OCI-LY1 (cell line): ENCODE results near the gene HECA.

Experiments
- H2AFZ ChIP-seq: fragments of 200-600 bp; sonication (generic), shearing (Covaris generic); 2 replicates; pipeline ENCODE4 v1.6.0; 2014; ENCODE audit warnings: antibody characterized with exemption, mild to moderate bottlenecking, low read length
- H3F3A ChIP-seq: fragments of 200-600 bp; sonication (generic), shearing (Covaris generic); 2 replicates; pipeline ENCODE4 v1.6.0; 2014; ENCODE audit warnings: mild to moderate bottlenecking, antibody characterized with exemption, low read length, moderate library complexity; ENCODE audit not compliant: insufficient read depth
- H3K27ac ChIP-seq: fragments of 200-600 bp; sonication (generic); 2 replicates; pipeline ENCODE4 v1.5.1; 2014; ENCODE audit warnings: low read length, mixed run types, mild to moderate bottlenecking, low read depth; ENCODE audit not compliant: poor library complexity, severe bottlenecking
- H3K27me3 ChIP-seq: fragments of 200-600 bp; sonication (generic); 2 replicates; pipeline ENCODE4 v1.6.0; 2014; ENCODE audit warnings: antibody characterized with exemption, mild to moderate bottlenecking, low read length, moderate library complexity; ENCODE audit not compliant: insufficient read depth
- H3K36me3 ChIP-seq: fragments of 200-600 bp; sonication (generic); 2 replicates; pipeline ENCODE4 v1.6.1; 2014; ENCODE audit warnings: mild to moderate bottlenecking, antibody characterized with exemption, low read length, moderate library complexity, mixed read lengths; ENCODE audit not compliant: insufficient read depth
- H3K4me1 ChIP-seq: fragments of 200-600 bp; sonication (generic); 2 replicates; pipeline ENCODE4 v1.5.1; 2014; ENCODE audit warnings: mild to moderate bottlenecking, low read length, moderate library complexity; ENCODE audit not compliant: insufficient read depth, severe bottlenecking
- H3K4me2 ChIP-seq: fragments of 200-600 bp; sonication (generic), shearing (Covaris generic); 2 replicates; pipeline ENCODE4 v1.6.1; 2014; ENCODE audit warnings: low read length
- H3K4me3 ChIP-seq: fragments of 200-600 bp; sonication (generic); 2 replicates; pipeline ENCODE4 v1.5.1; 2014; ENCODE audit warnings: low read length, low read depth, mild to moderate bottlenecking, mixed read lengths; ENCODE audit not compliant: poor library complexity, severe bottlenecking
- H3K79me2 ChIP-seq: fragments of 200-600 bp; shearing (Covaris generic); 2 replicates; pipeline ENCODE4 v1.6.1; 2016; ENCODE audit warnings: mixed run types, low read length, mixed read lengths; ENCODE audit not compliant: insufficient read depth
- H3K9ac ChIP-seq: fragments of 200-600 bp; sonication (generic), shearing (Covaris generic); 2 replicates; pipeline ENCODE4 v1.6.1; 2014; ENCODE audit warnings: mild to moderate bottlenecking, low read length, mixed read lengths
- H3K9me2 ChIP-seq: fragments of 200-600 bp; sonication (generic), shearing (Covaris generic); 2 replicates; pipeline ENCODE4 v1.6.1; 2014; ENCODE audit warnings: low read depth, mild to moderate bottlenecking, low read length, mixed read lengths
- H3K9me3 ChIP-seq: fragments of 200-600 bp; shearing (Covaris generic); 2 replicates; pipeline ENCODE4 v1.6.1; 2014; ENCODE audit warnings: low read length, mixed read lengths
- H4K20me1 ChIP-seq: fragments of 200-600 bp; sonication (generic), shearing (Covaris generic); 2 replicates; pipeline ENCODE4 v1.6.0; 2016; ENCODE audit warnings: mild to moderate bottlenecking, low read length; ENCODE audit not compliant: insufficient read depth
- EZH2 ChIP-seq: fragments of 200-600 bp; sonication (generic), shearing (Covaris generic); IDR thresholded peaks from 2 replicates; pipeline ENCODE4 v1.8.0; 2017; ENCODE audit warnings: borderline replicate concordance, mixed run types, mild to moderate bottlenecking, antibody characterized with exemption, low read length, moderate library complexity, mixed read lengths
- TF ChIP-seq, protein P1 (sequence below): fragments of 200-600 bp; sonication (generic), shearing (Covaris generic); IDR thresholded peaks from 2 replicates; pipeline ENCODE4 v1.5.1; 2017; ENCODE audit warnings: mild to moderate bottlenecking, antibody characterized with exemption, low read length, moderate library complexity, mixed read lengths

The HECA gene

GRCh38 chr6:139129284-139129683, 5.6 kb upstream of the HECA start:
- H3K4me3 ChIP-seq, result no peak overlapping the region
- no peak overlapping the region for H3K4me2 ChIP-seq
- H3K36me3 ChIP-seq, result no peaks in the 10 kb centered on the region
- H3K27me3 ChIP-seq, result no peaks in the 10 kb centered on the region
- no peaks in the 10 kb centered on the region for H3K9me3 ChIP-seq
- no peaks in the 10 kb centered on the region for H4K20me1 ChIP-seq
- H3K9ac ChIP-seq, result no peak overlapping the region
- TF ChIP-seq, protein P1, sequence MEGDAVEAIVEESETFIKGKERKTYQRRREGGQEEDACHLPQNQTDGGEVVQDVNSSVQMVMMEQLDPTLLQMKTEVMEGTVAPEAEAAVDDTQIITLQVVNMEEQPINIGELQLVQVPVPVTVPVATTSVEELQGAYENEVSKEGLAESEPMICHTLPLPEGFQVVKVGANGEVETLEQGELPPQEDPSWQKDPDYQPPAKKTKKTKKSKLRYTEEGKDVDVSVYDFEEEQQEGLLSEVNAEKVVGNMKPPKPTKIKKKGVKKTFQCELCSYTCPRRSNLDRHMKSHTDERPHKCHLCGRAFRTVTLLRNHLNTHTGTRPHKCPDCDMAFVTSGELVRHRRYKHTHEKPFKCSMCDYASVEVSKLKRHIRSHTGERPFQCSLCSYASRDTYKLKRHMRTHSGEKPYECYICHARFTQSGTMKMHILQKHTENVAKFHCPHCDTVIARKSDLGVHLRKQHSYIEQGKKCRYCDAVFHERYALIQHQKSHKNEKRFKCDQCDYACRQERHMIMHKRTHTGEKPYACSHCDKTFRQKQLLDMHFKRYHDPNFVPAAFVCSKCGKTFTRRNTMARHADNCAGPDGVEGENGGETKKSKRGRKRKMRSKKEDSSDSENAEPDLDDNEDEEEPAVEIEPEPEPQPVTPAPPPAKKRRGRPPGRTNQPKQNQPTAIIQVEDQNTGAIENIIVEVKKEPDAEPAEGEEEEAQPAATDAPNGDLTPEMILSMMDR, result no peak
- no peak for TF ChIP-seq EZH2
- no peak overlapping the region for H2AFZ ChIP-seq
- H3K4me1 ChIP-seq, result peaks cover 41% of the 10 kb centered on the region
- H3K9me2 ChIP-seq, result no peaks in the 10 kb centered on the region
- no peak overlapping the region for H3K27ac ChIP-seq
- no peaks in the 10 kb centered on the region for H3K79me2 ChIP-seq
- H3F3A ChIP-seq, result 0 out of 2 replicates have a peak, but pooled peaks cover 6% of the 10 kb centered on the region

GRCh38 chr6:139131736-139132280, 3.1 kb upstream of the HECA start:
- Histone ChIP-seq H3K4me1 (peaks cover 39% of the 10 kb centered on the region), H3K27ac (peak overlapping the region; percentile 20), H3F3A (0 out of 2 replicates have a peak, but pooled peaks cover 6% of the 10 kb centered on the region), H3K9ac (no peak overlapping the region), H2AFZ (peak overlapping the region; percentile 64; the same call in 1 of the 2 replicates), H3K27me3 (no peaks in the 10 kb centered on the region), H3K36me3 (no peaks in the 10 kb centered on the region), H3K79me2 (peaks cover 7% of the 10 kb centered on the region), H3K4me3 (no peak overlapping the region), H3K9me2 (no peaks in the 10 kb centered on the region), H4K20me1 (no peaks in the 10 kb centered on the region), H3K9me3 (no peaks in the 10 kb centered on the region), H3K4me2 (peak overlapping the region; percentile 32)
- TF ChIP-seq, protein P1, result no peak
- TF ChIP-seq EZH2, result no peak

DNA sequence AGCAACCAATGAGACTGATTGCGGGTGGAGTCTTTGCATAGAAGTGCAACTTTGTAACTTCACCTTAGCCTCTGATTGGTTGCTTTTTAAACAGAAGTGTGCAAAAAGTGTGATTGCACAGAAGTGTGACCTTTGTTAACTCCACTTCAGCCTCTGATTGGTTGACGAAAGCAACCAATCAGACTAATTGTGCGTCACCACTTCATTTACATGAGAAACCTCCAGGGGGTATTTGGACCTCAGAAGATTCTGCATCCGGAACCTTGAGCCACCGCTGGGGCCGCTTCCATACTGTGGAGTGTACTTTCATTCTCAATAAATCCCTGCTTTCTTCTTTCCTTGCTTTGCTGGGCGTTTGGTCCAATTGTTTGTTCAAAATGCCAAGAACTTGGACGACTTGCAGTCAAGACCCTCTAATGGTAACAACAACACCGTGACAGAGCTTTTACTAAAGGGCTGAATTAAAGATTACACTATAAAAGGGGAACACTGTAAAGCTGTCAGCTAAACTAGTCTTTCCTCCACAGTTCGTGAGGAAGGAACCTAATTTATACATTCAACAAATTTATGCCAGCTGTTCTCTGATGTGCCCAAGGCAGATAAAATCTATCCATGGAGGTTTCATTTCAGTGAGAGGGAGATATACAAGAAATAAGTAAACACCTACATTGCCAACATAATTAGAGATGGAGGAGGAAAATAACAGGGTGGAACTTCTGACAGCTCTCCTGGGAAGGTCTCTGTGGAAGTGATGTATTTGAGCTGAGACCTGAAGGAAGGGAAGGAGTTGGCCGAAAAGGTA, 1.4 kb upstream of the HECA start:
- Histone ChIP-seq H3K9me3 (no peaks in the 10 kb centered on the region), H2AFZ (peak overlapping the region; percentile 40; the same call in 1 of the 2 replicates), H3K27ac (peak overlapping the region; percentile 79), H3K79me2 (peaks cover 24% of the 10 kb centered on the region), H3K9ac (peak overlapping the region; percentile 20), H3F3A (0 out of 2 replicates have a peak, but pooled peaks cover 6% of the 10 kb centered on the region), H3K4me3 (peak overlapping the region; percentile 40), H3K9me2 (no peaks in the 10 kb centered on the region), H3K4me2 (peak overlapping the region; percentile 64), H3K36me3 (peaks cover 10% of the 10 kb centered on the region; the same call in 1 of the 2 replicates), H3K4me1 (peaks cover 56% of the 10 kb centered on the region), H4K20me1 (no peaks in the 10 kb centered on the region), H3K27me3 (no peaks in the 10 kb centered on the region)
- TF ChIP-seq EZH2, result no peak
- TF ChIP-seq, protein P1, result no peak
